ENCODE data around the gene MPPED1.

Gene MPPED1

GRCh38 chr22:43429426-43429825 is 17.6 kb downstream of the MPPED1 start:
- DNase-seq (ENCODE audit: low spot score), result no peak

GRCh38 chr22:43431808-43432554 is 20.2 kb downstream of the MPPED1 start:
- no peak for DNase-seq (ENCODE audit: low spot score)

DNA sequence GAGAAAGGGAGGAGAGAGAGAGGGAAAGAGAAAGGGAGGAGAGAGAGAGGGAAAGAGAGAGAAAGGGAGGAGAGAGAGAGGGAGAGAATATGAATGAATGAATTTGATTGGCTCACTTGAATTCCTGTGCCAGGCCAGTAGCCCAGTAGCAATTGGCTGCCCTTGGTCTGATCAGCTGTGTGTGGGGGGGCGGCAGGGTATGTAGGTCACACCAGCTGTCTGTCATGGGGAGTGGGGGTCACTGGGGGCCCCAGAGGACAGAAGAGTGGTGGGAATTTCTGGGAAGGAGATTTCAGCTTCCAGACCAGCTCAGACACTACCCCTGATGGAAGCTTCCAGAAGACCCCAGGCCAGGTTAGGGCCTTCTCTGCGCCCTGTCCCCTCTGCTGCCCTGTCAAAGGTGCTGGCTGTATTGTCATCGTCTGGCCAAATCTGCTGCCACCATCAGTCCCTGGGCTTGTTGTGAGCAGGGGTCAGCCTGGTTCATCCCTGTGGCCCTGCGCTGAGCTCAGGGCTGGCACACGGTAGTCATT is 21.1 kb downstream of the MPPED1 start:
- no peak for DNase-seq (ENCODE audit: low spot score)

DNA sequence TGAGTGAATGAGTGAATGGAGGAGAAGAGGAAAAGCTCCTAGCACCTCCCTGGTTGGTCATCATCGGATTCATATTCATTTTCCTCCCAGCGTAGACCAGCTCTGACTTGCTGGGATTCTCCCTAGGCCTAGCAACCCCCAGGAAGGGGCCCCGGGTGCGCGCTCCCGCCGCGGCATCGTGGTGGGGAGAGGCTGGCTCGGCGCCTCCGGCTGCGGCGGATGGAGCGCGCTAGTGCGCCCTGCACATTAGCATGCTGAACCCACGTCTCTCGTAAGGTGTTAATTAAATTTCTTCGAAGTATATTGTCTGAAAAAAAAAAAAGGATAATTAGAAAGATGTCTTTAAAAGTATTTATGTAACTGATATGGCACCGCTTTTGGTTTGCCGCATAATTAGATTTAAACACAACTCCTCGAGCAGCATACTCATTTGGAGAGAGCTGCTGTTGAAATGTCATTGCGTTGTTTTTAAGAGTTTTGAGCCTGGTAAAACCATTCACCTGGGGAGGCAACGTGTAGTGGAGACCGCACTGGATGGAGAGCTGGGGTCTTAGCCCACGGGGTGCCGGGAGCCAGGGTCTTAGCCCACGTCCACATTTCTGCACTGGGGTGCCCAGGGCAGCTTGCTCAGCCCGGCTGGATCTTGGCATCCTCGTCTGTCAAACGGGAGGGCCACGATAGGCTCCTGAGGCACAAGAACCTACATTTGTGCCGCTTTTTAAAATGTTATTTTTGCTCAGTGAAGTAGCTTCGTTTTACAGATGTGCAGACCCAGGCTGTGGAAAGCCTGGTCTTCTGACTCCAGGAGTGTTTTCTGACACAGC is 21.8 kb downstream of the MPPED1 start:
- no peak for DNase-seq (ENCODE audit: low spot score)

GRCh38 chr22:43434275-43434927 is 22.6 kb downstream of the MPPED1 start:
- DNase-seq (ENCODE audit: low spot score), result no peak

DNA sequence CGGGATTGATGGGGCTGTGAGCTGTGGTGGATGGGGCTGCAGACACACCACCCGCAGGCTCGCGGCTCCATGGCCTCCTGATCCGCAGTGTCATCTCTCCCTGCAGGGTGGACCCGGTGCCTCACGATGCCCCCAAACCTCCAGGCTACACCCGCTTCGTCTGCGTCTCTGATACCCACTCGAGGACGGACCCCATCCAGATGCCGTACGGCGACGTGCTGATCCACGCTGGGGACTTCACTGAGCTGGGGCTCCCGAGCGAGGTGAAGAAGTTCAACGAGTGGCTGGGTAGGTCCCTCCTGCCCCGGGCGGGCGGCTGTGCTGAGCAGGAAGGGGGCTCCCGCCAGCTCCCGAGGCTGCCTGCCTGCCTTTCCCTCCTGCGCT is 23.1 kb downstream of the MPPED1 start:
- no peak for DNase-seq (ENCODE audit: low spot score)

GRCh38 chr22:43435851-43436811 is 24.3 kb downstream of the MPPED1 start:
- DNase-seq (ENCODE audit: low spot score), result no peak

- DNase-seq (ENCODE audit: low spot score), result no peak
Measured at GRCh38 chr22:43436868-43437267, 25.1 kb downstream of the MPPED1 start.

DNA sequence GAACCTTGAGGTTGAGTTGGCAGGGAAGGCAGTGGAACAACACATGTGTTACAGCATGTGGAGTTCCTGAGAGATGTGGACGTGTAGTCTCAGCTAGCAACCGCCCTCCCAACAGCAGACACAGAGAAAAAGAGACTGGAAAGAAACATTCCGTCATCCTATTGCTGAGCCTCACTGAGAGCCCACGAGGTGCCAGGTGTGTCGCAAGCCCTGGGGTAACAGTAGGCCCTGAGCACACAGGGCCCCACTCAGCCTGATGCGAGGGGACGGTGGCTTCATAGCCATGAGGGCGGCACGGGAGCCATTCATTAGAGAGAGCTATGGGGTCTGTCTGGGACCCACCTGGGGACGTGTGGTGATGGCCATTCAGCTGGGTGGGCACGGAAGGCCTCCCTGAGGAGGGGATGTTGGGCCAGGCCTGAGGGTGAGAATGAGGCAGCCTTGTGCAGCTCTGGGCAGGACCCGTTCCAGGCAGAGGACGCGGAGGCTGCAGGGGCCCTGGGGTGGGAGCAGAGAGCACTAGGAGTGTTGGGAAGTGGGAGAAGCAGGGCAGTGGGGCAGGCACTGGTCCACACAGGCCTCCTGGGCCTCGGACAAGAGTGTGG is 26.2 kb downstream of the MPPED1 start:
- no peak for DNase-seq (ENCODE audit: low spot score)

DNA sequence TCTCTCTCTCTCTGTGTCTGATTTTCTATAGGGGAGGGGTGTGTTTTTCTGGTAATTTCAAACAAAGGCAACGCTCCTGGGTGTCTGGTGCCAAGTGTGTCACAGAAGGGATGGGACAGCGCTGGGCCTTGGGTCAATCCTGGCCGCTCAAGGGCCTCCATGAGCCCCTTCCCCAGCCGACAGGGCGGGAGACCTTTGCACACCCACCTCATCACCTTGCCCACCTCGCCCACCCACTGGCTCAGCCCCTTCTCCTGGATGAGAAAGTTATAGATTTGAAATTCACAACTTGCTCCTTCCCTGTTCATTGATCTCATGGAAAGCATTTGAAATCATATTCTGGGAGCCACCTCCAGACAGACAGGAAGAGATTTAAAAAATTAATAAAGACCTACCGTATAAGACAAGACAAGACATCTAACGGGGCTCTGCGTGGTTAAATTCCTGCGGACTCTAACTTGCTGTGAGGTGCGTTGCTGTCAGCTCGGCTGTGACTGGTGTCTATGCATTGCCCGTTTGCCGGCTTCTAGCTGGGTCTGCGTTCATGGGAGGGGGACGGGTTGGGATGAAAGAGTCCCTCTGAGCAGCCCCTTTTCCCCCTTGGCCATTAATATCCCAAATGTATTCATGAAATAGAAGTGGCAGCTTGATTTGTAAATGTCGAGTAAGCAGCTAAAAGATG is 27.0 kb downstream of the MPPED1 start:
- DNase-seq (ENCODE audit: low spot score), result no peak

GRCh38 chr22:43439368-43440103 is 27.7 kb downstream of the MPPED1 start:
- DNase-seq (ENCODE audit: low spot score), result no peak

DNA sequence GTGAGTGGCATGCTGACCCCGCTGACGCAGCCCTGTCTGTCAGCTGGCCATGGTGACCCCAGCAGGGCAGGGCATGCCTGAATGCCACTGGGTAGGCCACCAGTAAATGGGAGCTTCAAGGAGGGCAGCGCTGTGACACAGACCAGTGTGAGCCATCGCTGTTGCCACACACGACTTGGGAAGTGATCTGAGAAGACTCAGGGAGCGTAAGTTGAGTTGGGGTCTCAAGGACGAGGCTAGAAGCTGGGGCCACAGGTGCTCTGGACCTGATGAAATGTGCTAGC is 28.2 kb downstream of the MPPED1 start:
- no peak for DNase-seq (ENCODE audit: low spot score)

DNA sequence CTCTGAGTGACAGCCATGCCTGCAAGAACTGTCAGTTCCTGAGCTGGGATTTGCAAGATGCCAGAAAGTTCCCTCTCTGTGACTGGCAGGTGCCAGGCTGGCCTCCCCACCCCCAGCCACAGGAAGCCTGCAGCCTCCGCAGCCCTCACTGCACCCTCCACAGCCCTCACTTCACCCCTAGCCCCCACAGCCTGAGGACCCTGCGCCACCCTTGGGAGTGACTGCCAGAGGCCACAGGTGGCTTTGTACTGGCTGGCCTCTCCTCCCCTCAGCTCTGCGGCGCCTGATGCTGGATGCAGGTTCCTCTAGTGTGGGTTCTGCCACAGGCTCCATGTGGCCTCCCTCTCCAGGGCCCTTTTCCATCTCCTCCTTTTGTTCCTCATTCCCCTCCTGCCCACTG is 28.7 kb downstream of the MPPED1 start:
- DNase-seq (ENCODE audit: low spot score), result no peak

DNA sequence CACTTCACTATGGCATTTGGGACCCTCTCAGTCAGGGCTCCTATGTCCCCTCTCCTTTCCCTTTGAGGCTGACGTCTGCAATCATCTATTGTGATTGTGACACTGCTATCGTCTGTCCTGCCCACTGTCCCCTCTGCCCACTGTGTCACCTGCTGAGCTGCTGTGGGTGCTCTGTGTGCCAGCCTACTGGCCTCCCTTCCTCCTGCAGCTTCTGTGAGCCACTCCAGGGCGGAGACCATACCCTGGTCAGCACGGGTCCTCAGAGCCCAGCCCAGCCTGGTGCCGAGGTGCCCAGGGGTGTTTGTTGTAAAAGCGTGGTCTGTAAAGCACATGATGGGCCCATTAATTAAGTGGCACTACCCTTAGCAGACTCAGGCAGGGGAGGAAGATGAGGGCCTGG is 29.4 kb downstream of the MPPED1 start:
- DNase-seq (ENCODE audit: low spot score), result no peak

DNA sequence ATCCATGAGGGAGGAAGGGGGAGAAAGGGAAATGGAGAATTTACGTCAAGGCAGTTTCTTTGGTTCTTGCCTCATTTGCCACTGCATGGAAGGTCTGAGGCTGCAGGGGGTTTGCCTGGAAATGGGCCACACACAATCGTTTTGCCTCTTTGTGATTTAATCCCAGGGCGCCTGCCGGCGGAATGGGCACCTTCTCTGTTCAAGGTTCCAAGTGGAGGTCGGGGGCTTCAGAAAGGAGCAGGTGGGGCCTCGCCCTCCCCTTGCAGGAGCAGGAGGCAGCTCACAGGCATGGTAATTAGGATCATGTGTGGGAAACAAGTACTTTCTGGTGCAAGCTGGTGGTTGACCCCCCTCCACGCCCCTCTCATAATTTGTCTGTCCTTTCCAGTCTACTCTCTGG is 29.9 kb downstream of the MPPED1 start:
- no peak for DNase-seq (ENCODE audit: low spot score)

GRCh38 chr22:43442386-43443151 is 30.8 kb downstream of the MPPED1 start:
- no peak for DNase-seq (ENCODE audit: low spot score)

DNA sequence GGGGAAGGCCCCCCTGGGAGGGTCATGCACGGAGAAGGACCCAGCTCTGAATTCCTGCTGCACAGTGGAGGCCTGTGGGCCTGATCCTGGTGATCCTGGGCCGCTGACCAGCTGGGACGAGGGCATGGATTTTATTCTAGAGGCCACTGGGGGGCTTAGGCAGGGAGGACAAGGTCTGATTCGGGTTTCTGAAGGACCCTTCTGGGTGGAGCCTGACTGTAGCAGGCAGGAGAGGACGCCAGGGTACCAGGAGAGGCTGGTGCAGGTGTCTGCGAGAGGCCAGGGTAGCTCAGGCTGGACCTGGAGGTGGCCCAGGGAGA is 31.3 kb downstream of the MPPED1 start:
- no peak for DNase-seq (ENCODE audit: low spot score)

DNA sequence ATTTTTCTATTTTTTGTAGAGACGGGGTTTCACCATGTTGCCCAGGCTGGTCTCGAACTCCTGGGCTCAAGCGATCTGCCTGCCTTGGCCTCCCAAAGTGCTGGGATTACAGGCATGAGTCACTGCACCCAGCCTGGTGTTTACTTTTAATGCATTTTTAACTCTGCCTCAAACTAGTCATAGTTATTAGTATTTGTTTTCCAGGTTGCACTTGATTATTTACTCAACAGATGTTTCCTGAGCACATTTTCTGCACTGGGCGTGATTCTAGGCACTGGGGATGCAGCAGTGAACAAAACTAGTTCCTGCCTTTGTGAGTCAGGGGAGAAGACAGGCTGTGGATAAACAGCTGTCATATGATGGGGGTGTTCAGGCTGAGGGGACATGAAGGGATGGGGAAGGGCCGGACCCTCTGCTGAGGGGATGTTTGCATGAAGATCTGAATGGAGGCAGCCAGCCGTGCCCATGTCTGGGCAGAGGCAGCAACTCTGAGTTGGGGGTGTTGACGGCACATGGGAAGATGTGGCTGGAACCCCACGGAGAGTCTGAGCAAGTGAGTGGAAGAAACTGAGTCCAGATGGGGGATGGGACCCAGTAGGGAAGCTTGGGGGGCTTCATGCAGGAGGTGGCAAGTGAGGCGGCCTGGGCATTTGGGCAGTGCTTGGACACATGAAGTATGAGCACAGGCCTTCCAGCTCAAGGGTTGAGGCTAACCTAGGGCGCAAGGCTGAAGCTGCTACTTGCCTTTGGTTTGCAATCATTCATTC is 34.4 kb downstream of the MPPED1 start:
- no peak for DNase-seq (ENCODE audit: low spot score)

- DNase-seq (ENCODE audit: low spot score), result no peak
Measured at GRCh38 chr22:43446916-43447315, 35.1 kb downstream of the MPPED1 start.
